Psoas muscle (tissue), 8 donors: ENCODE results near the gene TCF19. TPM values are rescaled to one million over a fixed set of nuclear protein-coding genes. Genes with fewer than 3 reads are reported as not detected.

Experiments
- ATAC-seq, 4 donors: fragments of 200-7000 bp; cut with Tn5 transposase; one replicate each; pipeline ENCODE4 v1.9.1; 2020; ENCODE audit warnings: moderate library complexity in 3 of 4, mild to moderate bottlenecking in 2 of 4
- DNase-seq, 2 donors: peaks; one replicate each; pipeline ENCODE4 v3.0.0-alpha.2; 2020
- H3K27ac ChIP-seq: fragments of 200-600 bp; one replicate; pipeline ENCODE4 v1.8.0; 2022
- H3K27me3 ChIP-seq, 3 donors: fragments of 200-600 bp in 1 of 3; one replicate each; pipeline versions ENCODE4 v1.6.1 to v1.8.0; 2013 to 2022; ENCODE audit warnings: low read length in 2 of 3, mild to moderate bottlenecking in 2 of 3, moderate library complexity in 1 of 3; ENCODE audit not compliant: insufficient read depth in 3 of 3
- H3K36me3 ChIP-seq, 2 donors: fragments of 200-600 bp in 1 of 2; one replicate each; pipeline versions ENCODE4 v1.6.1 to v1.8.0; 2013 to 2022; ENCODE audit warnings: low read depth in 1 of 2, mild to moderate bottlenecking in 1 of 2, moderate library complexity in 1 of 2; ENCODE audit not compliant: insufficient read depth in 1 of 2
- H3K4me1 ChIP-seq: fragments of 200-600 bp; one replicate; pipeline ENCODE4 v1.8.0; 2022
- H3K4me3 ChIP-seq: fragments of 200-600 bp; one replicate; pipeline ENCODE4 v1.8.0; 2022; ENCODE audit warnings: mild to moderate bottlenecking
- H3K9me3 ChIP-seq: fragments of 200-600 bp; one replicate; pipeline ENCODE4 v1.8.0; 2022
- CTCF ChIP-seq: fragments of 200-600 bp; IDR thresholded peaks from one replicate; pipeline ENCODE4 v1.8.0; 2022; ENCODE audit warnings: antibody characterized with exemption
- WGBS, 3 donors: extraction: QIAGEN DNeasy Blood & Tissue Kit; methylation state at CpG; one replicate each; pipeline versions ENCODE4 v1.1.6 to v1.1.7; 2013; 5-methylcytosine and 5-hydroxymethylcytosine counted together
- intact Hi-C, 2 donors: fragments of 100-400 bp; cut with DNase I; formaldehyde crosslinking; loops; one replicate each; pipeline versions ENCODE4 v1.11.0 to v1.14.2; 2022
- polyA plus RNA-seq, 3 donors: library from polyadenylated mRNA; stranded (reverse); fragments of 200-250 nt; gene quantifications; one replicate each; pipeline ENCODE4 v1.2.3, GENCODE V29; 2013
- total RNA-seq, 4 donors: library from RNA; stranded (reverse); fragmentation: NEBNext Ultra II Directional in 2 of 4; extraction: Animal tissue kit (Norgen Biotek cat#: 25700) in 2 of 4; gene quantifications; one replicate each; pipeline versions ENCODE4 v1.2.1 to v1.2.4, GENCODE V29; 2021 to 2023
- donor health status: healthy with polysubstance abuse.
- donor health status: DM: no; HTN: no; CAD: no; lungs with moderate emphysema.
- donor health status: Bipolar disorder and iron deficiency.
- donor health status: healthy.
- donor health status: DM: yes; HTN: yes; CAD: no.
- donor health status: DM: no; HTN: no; CAD: no.
- donor health status: DM: no; HTN: no; CAD: no.
- donor health status: DM: yes; HTN: yes; CAD: no.

The TCF19 gene
- total and polyA plus RNA-seq, 7 donors = 1.4 to 4.8 (median 1.8) TPM

- peak; percentile 57 to 87 for DNase-seq
- H3K4me3 ChIP-seq = no peak overlapping the region
- peaks cover 0 to 51% of the 10 kb centered on the region in 2 donors for H3K36me3 ChIP-seq
- H3K27me3 ChIP-seq = no peaks in the 10 kb centered on the region
- TF ChIP-seq CTCF = no peak
- no peak overlapping the region for H3K27ac ChIP-seq
- 37 to 56% (median 52%) methylated on average over 11 of the region's 11 CpGs for WGBS, 3 donors
- H3K4me1 ChIP-seq = no peaks in the 10 kb centered on the region
- ATAC-seq = peak in 3 of 4 donors; percentile 66 to 76 (median 68)
- intact Hi-C loops = no loop called here
- H3K9me3 ChIP-seq = no peaks in the 10 kb centered on the region
Observed at GRCh38 chr6:31143148-31143547, 15.2 kb upstream of the TCF19 start.

- no peaks in the 10 kb centered on the region for H3K9me3 ChIP-seq
- no peak overlapping the region for H3K27ac ChIP-seq
- H3K4me3 ChIP-seq = no peak overlapping the region
- ATAC-seq (no peak), DNase-seq (peak in 1 of 2 donors; percentile 31)
- intact Hi-C loops = no loop called here
- WGBS, 3 donors = 77 to 84% (median 84%) methylated on average over 18 of the region's 18 CpGs
- H3K27me3 ChIP-seq = no peaks in the 10 kb centered on the region
- no peaks in the 10 kb centered on the region for H3K4me1 ChIP-seq
- peaks cover 0 to 55% of the 10 kb centered on the region in 2 donors for H3K36me3 ChIP-seq
- no peak for TF ChIP-seq CTCF
Observed at GRCh38 chr6:31144296-31144969, 14.0 kb upstream of the TCF19 start.

- Histone ChIP-seq H3K4me3 (no peak overlapping the region), H3K27ac (no peak overlapping the region), H3K4me1 (no peaks in the 10 kb centered on the region), H3K27me3 (no peaks in the 10 kb centered on the region), H3K36me3 (peaks cover 0 to 61% of the 10 kb centered on the region in 2 donors), H3K9me3 (no peaks in the 10 kb centered on the region)
- 62 to 82% (median 65%) methylated on average over 9 to 11 of the region's 11 CpGs for WGBS, 3 donors
- ATAC-seq = no peak
- no peak for TF ChIP-seq CTCF
- DNase-seq = peak in 1 of 2 donors; percentile 35
- intact Hi-C loops = no loop called here
Observed at GRCh38 chr6:31144970-31145340, 13.4 kb upstream of the TCF19 start.

GRCh38 chr6:31145386-31145785, 13.0 kb upstream of the TCF19 start:
- ATAC-seq (no peak), DNase-seq (peak in 1 of 2 donors; percentile 29)
- Histone ChIP-seq H3K4me3 (no peak overlapping the region), H3K9me3 (no peaks in the 10 kb centered on the region), H3K36me3 (peaks cover 0 to 65% of the 10 kb centered on the region in 2 donors), H3K27ac (no peak overlapping the region), H3K4me1 (no peaks in the 10 kb centered on the region), H3K27me3 (no peaks in the 10 kb centered on the region)
- no peak for TF ChIP-seq CTCF
- 92 to 96% (median 94%) methylated on average over 10 of the region's 10 CpGs for WGBS, 3 donors
- intact Hi-C loops = no loop called here
